NB4 (cell line): Measurements from ENCODE around the gene EIF4E3.

Experiments
- MYC ChIP-seq: IDR thresholded peaks from 2 replicates; pipeline ENCODE4 v1.6.1; 2011; ENCODE audit warnings: low read depth, low read length
- TF ChIP-seq, protein P1 (sequence below): IDR thresholded peaks from one replicate; pipeline ENCODE4 v1.5.1; 2012; ENCODE audit warnings: low read depth, low read length
- TF ChIP-seq, protein P2 (sequence below): IDR thresholded peaks from 2 replicates; pipeline ENCODE4 v1.6.1; 2011; ENCODE audit warnings: low read depth, low read length

GRCh38 chr3:71724584-71725270 is 475 bp downstream of the EIF4E3 start:
- TF ChIP-seq, protein P1, sequence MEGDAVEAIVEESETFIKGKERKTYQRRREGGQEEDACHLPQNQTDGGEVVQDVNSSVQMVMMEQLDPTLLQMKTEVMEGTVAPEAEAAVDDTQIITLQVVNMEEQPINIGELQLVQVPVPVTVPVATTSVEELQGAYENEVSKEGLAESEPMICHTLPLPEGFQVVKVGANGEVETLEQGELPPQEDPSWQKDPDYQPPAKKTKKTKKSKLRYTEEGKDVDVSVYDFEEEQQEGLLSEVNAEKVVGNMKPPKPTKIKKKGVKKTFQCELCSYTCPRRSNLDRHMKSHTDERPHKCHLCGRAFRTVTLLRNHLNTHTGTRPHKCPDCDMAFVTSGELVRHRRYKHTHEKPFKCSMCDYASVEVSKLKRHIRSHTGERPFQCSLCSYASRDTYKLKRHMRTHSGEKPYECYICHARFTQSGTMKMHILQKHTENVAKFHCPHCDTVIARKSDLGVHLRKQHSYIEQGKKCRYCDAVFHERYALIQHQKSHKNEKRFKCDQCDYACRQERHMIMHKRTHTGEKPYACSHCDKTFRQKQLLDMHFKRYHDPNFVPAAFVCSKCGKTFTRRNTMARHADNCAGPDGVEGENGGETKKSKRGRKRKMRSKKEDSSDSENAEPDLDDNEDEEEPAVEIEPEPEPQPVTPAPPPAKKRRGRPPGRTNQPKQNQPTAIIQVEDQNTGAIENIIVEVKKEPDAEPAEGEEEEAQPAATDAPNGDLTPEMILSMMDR = no peak
- TF ChIP-seq, protein P2, sequence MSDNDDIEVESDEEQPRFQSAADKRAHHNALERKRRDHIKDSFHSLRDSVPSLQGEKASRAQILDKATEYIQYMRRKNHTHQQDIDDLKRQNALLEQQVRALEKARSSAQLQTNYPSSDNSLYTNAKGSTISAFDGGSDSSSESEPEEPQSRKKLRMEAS = no peak
- no peak for TF ChIP-seq MYC
